Measurements from ENCODE around the gene PTPRR.

DNA sequence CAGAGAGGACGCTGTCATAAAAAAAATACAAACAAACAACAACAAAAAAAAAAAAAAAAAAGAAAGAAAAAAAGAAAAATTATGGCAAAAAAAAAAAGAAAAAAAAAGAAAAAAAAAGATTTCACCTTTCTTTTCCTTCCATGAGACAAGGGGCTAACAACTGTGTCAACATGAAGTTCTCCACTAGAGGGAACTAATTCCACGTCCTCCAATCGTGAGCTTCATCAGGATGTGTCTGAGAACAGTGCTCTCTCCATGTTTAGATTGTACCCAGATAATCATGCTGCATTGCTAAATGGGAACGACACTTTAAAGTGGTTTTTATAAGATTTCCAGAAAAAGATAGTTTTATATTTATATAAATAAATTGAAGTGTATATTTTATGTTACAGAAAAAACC lies 187.2 kb downstream of the PTPRR start:
- TF ChIP-seq, protein P1, sequence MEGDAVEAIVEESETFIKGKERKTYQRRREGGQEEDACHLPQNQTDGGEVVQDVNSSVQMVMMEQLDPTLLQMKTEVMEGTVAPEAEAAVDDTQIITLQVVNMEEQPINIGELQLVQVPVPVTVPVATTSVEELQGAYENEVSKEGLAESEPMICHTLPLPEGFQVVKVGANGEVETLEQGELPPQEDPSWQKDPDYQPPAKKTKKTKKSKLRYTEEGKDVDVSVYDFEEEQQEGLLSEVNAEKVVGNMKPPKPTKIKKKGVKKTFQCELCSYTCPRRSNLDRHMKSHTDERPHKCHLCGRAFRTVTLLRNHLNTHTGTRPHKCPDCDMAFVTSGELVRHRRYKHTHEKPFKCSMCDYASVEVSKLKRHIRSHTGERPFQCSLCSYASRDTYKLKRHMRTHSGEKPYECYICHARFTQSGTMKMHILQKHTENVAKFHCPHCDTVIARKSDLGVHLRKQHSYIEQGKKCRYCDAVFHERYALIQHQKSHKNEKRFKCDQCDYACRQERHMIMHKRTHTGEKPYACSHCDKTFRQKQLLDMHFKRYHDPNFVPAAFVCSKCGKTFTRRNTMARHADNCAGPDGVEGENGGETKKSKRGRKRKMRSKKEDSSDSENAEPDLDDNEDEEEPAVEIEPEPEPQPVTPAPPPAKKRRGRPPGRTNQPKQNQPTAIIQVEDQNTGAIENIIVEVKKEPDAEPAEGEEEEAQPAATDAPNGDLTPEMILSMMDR (IDR thresholded peaks at IDR 0.05 in 8 of 11, conservative IDR thresholded peaks at IDR 0.05 in 3 of 11): peak in 10 of 11 experiments; percentile 15 to 75 (median 52)
- no peak for TF ChIP-seq POLR2AphosphoS5 (IDR thresholded peaks at IDR 0.05)
